Vagina (tissue), 2 donors: Measurements from ENCODE around the gene SNX6.

Experiments
- POLR2A ChIP-seq, 2 donors: fragments of 450-650 bp; IDR thresholded peaks; one replicate each; pipeline ENCODE4 v1.6.1; 2017; ENCODE audit warnings: antibody characterized with exemption in 2 of 2, mild to moderate bottlenecking in 2 of 2, moderate library complexity in 2 of 2
- POLR2AphosphoS5 ChIP-seq, 2 donors: sonication (generic); formaldehyde crosslinking; IDR thresholded peaks; one replicate each; pipeline ENCODE4 v1.9.0; 2017; ENCODE audit warnings: antibody characterized with exemption in 2 of 2, mild to moderate bottlenecking in 2 of 2, low read depth in 1 of 2; ENCODE audit not compliant: insufficient read depth in 1 of 2
- TF ChIP-seq, protein P1 (sequence below), 3 experiments: fragments of 450-650 bp in 2 of 3; fragments of 200-600 bp in 1 of 3; sonication (generic) in 1 of 3; IDR thresholded peaks; one replicate each; pipeline ENCODE4 v1.5.1; 2017 to 2019; ENCODE audit warnings: antibody characterized with exemption in 3 of 3, mild to moderate bottlenecking in 2 of 3, moderate library complexity in 2 of 3

DNA sequence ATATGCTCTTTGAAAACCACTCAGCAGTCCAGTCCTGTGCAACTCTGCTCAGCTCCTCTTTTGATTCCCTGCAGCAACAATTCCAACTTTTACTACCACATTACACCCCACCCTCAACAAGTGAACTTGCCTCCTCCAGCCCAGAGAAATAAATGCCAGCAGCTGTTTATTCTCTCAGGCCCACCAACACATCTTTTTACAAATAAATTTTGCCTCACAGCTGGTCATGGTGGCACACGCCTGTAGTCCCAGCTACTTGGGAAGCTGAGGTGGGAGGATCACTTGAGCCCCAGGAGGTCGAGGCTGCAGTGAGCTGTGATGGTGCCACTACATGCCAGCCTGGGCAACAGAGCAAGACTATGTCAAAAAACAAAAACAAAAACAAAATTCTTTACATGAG lies 9.8 kb downstream of the SNX6 start:
- TF ChIP-seq, protein P1, sequence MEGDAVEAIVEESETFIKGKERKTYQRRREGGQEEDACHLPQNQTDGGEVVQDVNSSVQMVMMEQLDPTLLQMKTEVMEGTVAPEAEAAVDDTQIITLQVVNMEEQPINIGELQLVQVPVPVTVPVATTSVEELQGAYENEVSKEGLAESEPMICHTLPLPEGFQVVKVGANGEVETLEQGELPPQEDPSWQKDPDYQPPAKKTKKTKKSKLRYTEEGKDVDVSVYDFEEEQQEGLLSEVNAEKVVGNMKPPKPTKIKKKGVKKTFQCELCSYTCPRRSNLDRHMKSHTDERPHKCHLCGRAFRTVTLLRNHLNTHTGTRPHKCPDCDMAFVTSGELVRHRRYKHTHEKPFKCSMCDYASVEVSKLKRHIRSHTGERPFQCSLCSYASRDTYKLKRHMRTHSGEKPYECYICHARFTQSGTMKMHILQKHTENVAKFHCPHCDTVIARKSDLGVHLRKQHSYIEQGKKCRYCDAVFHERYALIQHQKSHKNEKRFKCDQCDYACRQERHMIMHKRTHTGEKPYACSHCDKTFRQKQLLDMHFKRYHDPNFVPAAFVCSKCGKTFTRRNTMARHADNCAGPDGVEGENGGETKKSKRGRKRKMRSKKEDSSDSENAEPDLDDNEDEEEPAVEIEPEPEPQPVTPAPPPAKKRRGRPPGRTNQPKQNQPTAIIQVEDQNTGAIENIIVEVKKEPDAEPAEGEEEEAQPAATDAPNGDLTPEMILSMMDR (IDR thresholded peaks at IDR 0.05), result no peak
- TF ChIP-seq POLR2AphosphoS5 (IDR thresholded peaks at IDR 0.05; ENCODE audit: insufficient read depth in 1 of 2, low read depth in 1 of 2) (no peak), POLR2A (IDR thresholded peaks at IDR 0.05) (no peak)
